Hypothalamus (tissue), 51 donors: ENCODE data around the gene SMCO3.

Experiments used
- DNase-seq, 51 donors: peaks; one replicate each; lab custom pipeline; 2025; lab: John Stamatoyannopoulos, UW

Gene SMCO3

GRCh38 chr12:14814014-14814413, at the start of gene SMCO3:
TSS of gene SMCO3 (minus strand) at chr12:14814182. CDS start at chr12:14806680, 7,502 bp downstream.
- DNase-seq = no peak

DNA sequence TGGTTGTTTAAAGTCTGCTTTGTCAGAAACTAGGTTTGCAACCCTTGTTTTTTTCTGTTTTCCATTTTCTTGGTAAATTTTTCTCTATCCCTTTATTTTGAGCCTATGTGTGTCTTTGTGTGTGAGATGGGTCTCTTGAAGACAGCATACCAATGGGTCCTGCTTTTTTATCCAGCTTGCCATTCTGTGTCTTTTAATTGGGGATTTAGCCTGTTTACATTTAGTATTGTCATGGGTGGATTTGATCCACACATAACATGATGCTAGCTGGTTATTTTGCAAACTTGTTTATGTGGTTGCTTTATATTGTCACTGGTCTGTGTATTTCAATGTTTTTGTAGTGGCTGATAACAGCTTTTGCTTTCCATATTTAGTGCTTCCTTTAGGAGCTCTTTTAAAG, 46.5 kb upstream of the SMCO3 start:
- DNase-seq = no peak

DNA sequence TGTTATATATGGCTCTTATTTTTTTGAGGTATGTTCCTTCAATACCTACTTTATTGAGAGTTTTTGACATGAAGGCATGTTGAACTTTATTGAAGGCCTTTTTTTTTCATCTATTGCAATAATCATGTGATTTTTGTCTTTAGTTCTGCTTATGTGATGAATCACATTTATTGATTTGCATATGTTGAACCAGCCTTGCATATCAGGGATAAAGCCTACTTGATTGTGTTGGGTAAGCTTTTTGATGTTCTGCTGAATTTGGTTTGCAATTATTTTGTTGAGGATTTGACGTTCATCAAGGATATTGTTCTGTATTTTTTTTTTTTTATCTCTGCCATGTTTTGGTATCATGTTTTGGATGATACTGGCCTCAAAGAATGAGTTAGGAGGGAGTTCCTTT, 44.5 kb upstream of the SMCO3 start:
- DNase-seq = no peak

DNA sequence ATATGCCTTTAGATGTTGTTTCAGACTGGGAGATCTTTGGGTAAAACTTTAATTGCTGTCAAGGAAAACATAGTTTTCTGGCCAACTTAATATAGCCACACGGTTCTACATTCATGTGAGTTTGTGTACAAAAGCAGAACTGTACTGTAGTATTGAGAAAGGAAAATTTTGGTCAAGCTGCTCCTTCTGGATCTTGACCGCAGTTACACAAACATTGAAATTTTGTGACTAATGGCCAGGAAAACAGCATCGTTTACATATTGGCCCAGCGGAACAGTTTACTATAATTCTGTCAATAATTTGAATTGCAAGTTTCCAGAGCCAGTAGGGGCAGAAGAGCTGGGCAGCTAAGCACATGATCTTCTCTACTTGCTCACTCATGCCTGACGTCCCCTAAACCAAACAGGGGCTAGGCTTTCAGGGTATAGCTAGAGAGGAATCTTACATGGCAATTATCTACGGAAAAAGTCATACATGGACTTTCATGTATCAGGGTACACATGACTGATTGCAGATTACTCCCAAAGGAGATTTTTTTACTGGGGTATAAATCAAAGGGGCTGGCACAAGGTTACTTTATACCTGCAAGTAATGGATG, 40.7 kb upstream of the SMCO3 start:
- no peak for DNase-seq

- no peak for DNase-seq
Measured at GRCh38 chr12:14853961-14854360, 40.0 kb upstream of the SMCO3 start.

- no peak for DNase-seq
Measured at GRCh38 chr12:14852880-14853279, 38.9 kb upstream of the SMCO3 start.

- DNase-seq = no peak
Measured at GRCh38 chr12:14850929-14851663, 37.1 kb upstream of the SMCO3 start.

DNA sequence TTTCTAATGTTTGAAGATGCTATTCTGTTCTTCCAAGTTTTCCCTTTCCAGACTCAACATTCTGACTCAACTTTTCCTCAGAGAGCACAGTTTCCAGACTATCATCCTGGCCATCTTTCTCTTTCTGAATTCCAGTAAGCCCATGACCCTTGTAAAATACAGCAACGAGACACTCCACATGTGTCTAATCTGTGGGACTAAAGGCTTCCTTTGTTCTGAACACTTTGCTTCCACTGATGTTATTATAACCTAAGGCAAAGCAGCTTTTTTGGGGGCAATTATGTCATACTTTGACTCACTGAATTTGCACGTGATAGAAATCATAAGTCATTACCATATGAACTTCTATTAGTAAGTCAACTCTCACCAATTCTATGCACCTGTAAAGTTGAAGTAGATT, 35.7 kb upstream of the SMCO3 start:
- no peak for DNase-seq

DNA sequence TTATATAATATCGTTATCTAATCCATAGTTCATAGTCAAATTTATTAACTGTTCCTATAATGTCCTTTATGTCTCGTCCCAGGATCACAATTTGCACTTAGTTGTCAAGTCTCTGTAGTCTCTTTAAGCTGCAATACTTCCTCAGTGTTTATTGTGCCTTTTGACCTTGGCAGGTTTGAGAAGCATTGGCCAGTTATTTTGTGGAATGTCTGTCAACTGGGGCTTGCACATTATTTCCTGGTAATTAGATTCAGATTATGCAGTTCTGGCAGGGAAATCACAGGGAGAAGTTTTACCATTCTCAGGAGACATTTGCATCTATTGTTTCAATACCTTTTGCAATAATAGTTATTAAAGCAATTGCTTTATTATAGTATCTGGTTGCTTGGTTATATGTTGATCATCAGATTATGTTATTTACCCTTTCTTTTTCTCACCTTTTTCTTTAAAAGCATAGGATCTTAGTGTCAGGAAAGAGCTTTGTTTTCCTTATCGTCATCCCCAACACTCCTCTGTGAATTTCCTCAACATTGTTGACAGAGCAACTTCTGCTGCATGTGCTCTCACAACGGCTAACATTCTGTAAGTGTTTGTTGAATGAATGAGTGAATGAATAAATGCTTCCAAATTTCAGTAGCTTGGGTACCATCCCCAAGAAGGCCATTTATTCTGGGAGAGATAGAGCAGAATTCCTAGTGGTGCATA, 33.0 kb upstream of the SMCO3 start:
- DNase-seq = no peak

DNA sequence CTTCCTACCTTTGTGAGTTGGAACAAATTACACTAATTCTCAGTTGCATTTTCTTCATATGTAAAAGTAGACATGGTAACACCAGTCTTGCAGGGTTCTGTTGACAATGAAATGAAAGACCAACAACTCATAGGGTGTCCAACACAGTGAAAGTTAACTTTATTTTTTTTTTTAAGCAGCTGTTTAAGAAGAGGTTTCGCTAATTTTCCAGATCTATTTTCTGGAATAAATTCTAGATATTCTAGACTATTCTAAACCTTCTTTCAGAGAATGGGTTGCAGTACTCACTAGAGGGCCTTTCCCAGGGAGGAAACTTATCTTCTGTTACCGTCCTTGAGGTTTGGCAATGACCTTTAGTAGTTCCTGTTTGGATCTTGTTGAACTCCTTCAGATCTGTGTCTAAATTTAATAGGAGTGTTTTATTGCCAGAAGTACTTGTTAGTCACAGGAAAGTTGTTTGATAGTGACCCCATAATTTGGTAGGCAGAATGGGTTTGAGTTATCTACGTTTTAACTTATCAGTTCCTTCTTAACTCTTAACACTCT, 32.1 kb upstream of the SMCO3 start:
- no peak for DNase-seq

DNA sequence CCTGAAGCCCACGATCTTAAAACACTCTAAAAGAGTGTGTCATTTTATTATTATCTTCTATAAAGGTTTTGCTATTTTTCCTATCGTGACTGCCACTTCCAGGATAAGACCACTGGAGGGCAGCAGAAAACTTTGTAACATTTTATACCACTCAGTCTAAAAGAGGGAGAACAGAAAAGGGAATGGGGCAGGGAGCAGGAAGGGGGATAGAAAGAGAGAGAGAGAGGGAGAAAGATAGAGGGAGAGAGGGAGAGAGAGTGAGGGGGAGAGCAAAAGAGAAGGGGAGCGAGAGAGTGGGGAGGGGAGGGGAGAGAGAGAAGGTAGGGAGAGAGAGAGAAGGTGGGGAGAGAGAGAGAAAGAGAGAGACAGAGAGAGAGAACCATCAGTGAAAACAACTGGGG, 31.4 kb upstream of the SMCO3 start:
- DNase-seq = peak in 15 of 51 donors; percentile 1 to 78 (median 8)

- no peak for DNase-seq
Measured at GRCh38 chr12:14844401-14844800, 30.4 kb upstream of the SMCO3 start.

DNA sequence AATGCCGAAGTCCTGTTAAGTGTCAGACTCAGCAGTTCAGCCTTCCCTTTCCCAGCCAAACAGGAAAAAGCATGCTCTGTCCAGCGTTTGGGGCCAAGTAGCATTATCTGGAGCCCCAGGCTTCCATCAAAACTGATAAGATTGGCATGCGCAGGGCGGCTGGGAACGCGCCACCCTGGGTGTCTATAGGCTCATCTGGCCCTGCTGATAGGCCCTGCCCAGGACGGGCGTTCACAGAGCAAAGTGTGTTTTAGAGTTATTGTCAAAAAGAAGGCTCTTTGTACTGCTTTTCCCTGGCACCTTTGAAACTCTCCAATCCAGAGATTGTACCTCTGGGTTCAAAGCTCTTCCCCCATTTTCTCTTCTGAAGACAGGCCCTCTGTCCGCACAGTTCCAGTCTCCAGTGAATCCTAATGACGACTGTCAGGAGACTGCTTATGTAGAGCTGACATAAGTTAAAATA, 29.5 kb upstream of the SMCO3 start, which contains the start of gene ART4:
Gene ART4, minus strand, starts transcription at position 102 of the 463 bp plus-strand sequence. CDS start 413 bp downstream, outside the sequence.
- no peak for DNase-seq

DNA sequence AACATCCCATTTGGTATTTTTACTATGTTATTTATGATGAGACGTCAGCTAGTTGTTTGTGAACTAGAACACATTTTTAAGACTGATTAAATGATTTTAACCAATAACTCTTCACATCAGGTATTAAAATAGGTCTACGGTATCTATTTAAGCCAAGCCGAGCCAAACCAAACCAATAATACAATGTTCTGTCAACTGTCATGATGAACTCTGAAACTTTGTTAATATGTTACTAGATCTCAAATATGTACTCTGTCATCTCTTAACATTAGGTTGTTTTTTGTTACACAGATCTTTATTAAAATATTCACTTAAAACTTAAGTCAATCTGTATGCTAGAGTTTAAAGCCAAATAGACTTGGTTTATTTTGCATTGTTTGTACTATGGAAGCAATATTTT, 28.3 kb upstream of the SMCO3 start:
- no peak for DNase-seq

GRCh38 chr12:14841761-14842160, 27.8 kb upstream of the SMCO3 start:
- DNase-seq = no peak

DNA sequence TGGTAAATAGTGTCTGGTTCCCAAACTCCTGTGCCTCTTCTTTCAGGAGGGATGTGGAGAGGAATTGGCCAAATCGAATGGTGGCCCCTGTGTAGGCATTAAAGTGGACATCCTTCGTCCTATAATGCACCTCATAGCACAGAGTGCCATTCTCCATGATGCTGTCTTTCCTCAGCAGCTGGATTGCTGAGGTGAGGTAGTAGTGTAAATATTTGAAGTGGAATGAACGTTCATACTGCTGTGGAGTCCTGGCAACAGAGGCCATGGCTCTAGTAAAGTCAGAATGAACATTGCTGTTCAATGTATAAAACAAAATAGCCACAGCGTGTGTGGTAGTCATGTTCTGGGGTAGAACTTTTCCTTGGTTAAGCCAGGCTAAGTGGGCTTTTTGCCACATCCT, 26.6 kb upstream of the SMCO3 start:
- no peak for DNase-seq

DNA sequence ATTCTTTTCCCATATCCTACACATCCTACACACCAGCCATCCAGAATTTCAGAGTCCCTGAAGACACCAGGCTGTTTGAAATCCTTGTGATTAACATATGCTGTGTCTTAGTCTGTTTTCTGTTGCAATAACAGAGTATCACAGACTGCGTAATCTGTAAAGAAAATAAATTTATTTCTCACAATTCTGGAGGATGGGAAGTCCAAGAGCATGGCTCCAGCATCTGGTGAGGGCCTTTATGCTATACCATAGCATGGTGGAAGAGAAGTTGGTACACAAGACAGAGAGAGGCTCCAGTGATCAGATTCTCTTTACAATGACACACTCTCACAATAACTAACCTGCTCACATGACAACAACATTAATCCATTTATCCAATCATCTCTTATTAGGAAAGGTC, 25.3 kb upstream of the SMCO3 start:
- DNase-seq = no peak

GRCh38 chr12:14836336-14837210, 22.6 kb upstream of the SMCO3 start:
- no peak for DNase-seq

GRCh38 chr12:14834509-14834908, 20.5 kb upstream of the SMCO3 start:
- no peak for DNase-seq

DNA sequence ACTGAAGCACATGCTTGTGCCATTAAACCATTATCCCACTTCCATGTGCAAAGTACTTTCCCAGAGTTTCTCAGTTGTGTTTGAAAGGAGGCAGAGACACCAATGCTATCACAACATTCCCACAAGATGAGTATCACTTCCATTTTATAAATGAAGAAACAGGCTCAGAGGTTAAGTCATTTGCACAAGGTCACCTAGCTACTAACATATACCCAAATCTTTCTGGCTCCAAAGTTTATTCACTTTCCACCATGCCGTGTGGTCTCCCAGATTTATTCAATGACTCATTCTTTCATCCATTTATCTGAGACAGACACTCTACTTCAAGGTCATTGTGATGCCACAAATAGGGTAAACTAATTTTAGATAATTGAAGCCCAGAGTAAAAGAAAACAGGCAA, 20.0 kb upstream of the SMCO3 start:
- no peak for DNase-seq
